ENCODE measurements around the gene ACTL10. TPM values are rescaled to one million over a fixed set of nuclear protein-coding genes. Genes with fewer than 3 reads are reported as not detected.

ACTL10 gene
- total RNA-seq, 1 experiment from 2014 or later, result 3.2 TPM

GRCh38 chr20:33707668-33708067, 40.9 kb downstream of the ACTL10 start:
- H3K27me3 Mint-ChIP-seq (ENCODE audit: insufficient read depth, unreplicated experiment), result no peaks in the 10 kb centered on the region
- H3K27ac Mint-ChIP-seq (ENCODE audit: low read depth, unreplicated experiment), result no peak overlapping the region
- ChIA-PET POLR2A (interaction anchor here (1.1 kb wide), 1 partner anchor 12 kb away, joined by 3 read pairs; the partner anchor contains the start of gene PXMP4), CTCF (no interaction called here)
- peaks cover 17% of the 10 kb centered on the region for H3K4me1 Mint-ChIP-seq (ENCODE audit: insufficient read depth, unreplicated experiment)
- TF ChIP-seq, protein P1, sequence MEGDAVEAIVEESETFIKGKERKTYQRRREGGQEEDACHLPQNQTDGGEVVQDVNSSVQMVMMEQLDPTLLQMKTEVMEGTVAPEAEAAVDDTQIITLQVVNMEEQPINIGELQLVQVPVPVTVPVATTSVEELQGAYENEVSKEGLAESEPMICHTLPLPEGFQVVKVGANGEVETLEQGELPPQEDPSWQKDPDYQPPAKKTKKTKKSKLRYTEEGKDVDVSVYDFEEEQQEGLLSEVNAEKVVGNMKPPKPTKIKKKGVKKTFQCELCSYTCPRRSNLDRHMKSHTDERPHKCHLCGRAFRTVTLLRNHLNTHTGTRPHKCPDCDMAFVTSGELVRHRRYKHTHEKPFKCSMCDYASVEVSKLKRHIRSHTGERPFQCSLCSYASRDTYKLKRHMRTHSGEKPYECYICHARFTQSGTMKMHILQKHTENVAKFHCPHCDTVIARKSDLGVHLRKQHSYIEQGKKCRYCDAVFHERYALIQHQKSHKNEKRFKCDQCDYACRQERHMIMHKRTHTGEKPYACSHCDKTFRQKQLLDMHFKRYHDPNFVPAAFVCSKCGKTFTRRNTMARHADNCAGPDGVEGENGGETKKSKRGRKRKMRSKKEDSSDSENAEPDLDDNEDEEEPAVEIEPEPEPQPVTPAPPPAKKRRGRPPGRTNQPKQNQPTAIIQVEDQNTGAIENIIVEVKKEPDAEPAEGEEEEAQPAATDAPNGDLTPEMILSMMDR (IDR thresholded peaks at IDR 0.05; ENCODE audit: unreplicated experiment), result no peak
- no peaks in the 10 kb centered on the region for H3K9me3 Mint-ChIP-seq (ENCODE audit: unreplicated experiment)
- BruUV-seq (replicated peaks), result no TSS peak
- no peak for DNase-seq (ENCODE audit: unreplicated experiment)
- H3K4me3 Mint-ChIP-seq (ENCODE audit: unreplicated experiment), result no peak overlapping the region
- H3K36me3 Mint-ChIP-seq (ENCODE audit: insufficient read depth, unreplicated experiment), result peaks cover 23% of the 10 kb centered on the region
- intact Hi-C loops (cut with micrococcal nuclease), result no loop called here

- no TSS peak for BruUV-seq (replicated peaks)
- ChIA-PET CTCF (interaction anchor here (0.7 kb wide), 1 partner anchor 32 kb away, joined by 3 read pairs; no protein-coding TSS in a partner anchor), POLR2A (no interaction called here)
- no peaks in the 10 kb centered on the region for H3K27me3 Mint-ChIP-seq (ENCODE audit: insufficient read depth, unreplicated experiment)
- H3K27ac Mint-ChIP-seq (ENCODE audit: low read depth, unreplicated experiment), result no peak overlapping the region
- H3K4me1 Mint-ChIP-seq (ENCODE audit: insufficient read depth, unreplicated experiment), result peaks cover 17% of the 10 kb centered on the region
- no peak overlapping the region for H3K4me3 Mint-ChIP-seq (ENCODE audit: unreplicated experiment)
- TF ChIP-seq, protein P1 (IDR thresholded peaks at IDR 0.05; ENCODE audit: unreplicated experiment), result no peak
- intact Hi-C loops (cut with micrococcal nuclease), result no loop called here
- no peaks in the 10 kb centered on the region for H3K9me3 Mint-ChIP-seq (ENCODE audit: unreplicated experiment)
- peaks cover 31% of the 10 kb centered on the region for H3K36me3 Mint-ChIP-seq (ENCODE audit: insufficient read depth, unreplicated experiment)
- no peak for DNase-seq (ENCODE audit: unreplicated experiment)
Measured at GRCh38 chr20:33709398-33709797, 42.7 kb downstream of the ACTL10 start.

GRCh38 chr20:33709905-33710541, 43.3 kb downstream of the ACTL10 start:
- TF ChIP-seq, protein P1 (IDR thresholded peaks at IDR 0.05; ENCODE audit: unreplicated experiment), result no peak
- CTCF ChIA-PET, result no interaction called here
- BruUV-seq (replicated peaks), result no TSS peak
- Mint-ChIP-seq H3K4me1 (ENCODE audit: insufficient read depth, unreplicated experiment) (peaks cover 17% of the 10 kb centered on the region), H3K27ac (ENCODE audit: low read depth, unreplicated experiment) (no peak overlapping the region), H3K9me3 (ENCODE audit: unreplicated experiment) (no peaks in the 10 kb centered on the region), H3K4me3 (ENCODE audit: unreplicated experiment) (no peak overlapping the region), H3K27me3 (ENCODE audit: insufficient read depth, unreplicated experiment) (no peaks in the 10 kb centered on the region), H3K36me3 (ENCODE audit: insufficient read depth, unreplicated experiment) (peaks cover 24% of the 10 kb centered on the region)
- intact Hi-C loops (cut with micrococcal nuclease), result no loop called here
- POLR2A ChIA-PET, result no interaction called here
- no peak for DNase-seq (ENCODE audit: unreplicated experiment)

DNA sequence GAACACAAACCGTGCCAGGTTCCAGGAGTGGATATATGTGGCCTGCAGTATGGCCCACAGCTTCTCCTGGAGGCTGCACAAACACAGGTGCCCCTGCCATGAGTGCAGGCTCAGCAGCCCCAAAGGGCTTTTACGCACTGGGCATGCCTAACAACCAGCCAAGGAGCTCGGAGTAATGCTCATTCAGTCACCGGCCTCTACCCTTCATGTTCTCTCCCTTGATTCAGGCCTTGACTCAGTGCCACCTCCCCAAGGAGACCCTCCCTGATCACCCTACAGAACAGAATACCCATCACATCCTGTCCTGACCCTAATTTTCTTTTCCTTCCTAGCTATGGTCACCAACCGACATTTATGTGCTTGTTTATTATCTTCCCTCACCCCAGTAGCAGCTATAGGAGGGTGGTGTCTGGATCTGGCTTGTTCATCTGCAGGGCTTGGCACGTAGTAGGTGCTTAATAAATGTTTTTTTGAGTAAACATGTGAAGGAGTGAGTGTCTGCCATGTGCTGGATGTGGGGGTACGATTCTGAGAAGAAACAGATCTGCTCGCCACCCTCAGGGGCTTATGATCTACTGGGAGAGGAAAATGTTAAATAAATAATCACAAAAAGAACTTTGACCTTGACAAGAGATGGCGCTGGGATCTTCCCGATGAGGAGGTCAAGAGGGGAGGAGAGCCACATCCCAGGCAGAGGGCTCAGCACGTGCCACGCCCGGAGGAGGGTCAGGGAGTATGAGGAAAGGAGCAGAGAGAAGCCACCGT, 44.1 kb downstream of the ACTL10 start:
- no TSS peak for BruUV-seq (replicated peaks)
- Mint-ChIP-seq H3K27me3 (ENCODE audit: insufficient read depth, unreplicated experiment) (no peaks in the 10 kb centered on the region), H3K4me3 (ENCODE audit: unreplicated experiment) (peak overlapping the region; percentile 15), H3K9me3 (ENCODE audit: unreplicated experiment) (no peaks in the 10 kb centered on the region), H3K36me3 (ENCODE audit: insufficient read depth, unreplicated experiment) (peaks cover 31% of the 10 kb centered on the region), H3K4me1 (ENCODE audit: insufficient read depth, unreplicated experiment) (peaks cover 17% of the 10 kb centered on the region), H3K27ac (ENCODE audit: low read depth, unreplicated experiment) (no peak overlapping the region)
- intact Hi-C loops (cut with micrococcal nuclease), result no loop called here
- ChIA-PET POLR2A (interaction anchor here (0.5 kb wide), 1 partner anchor 64 kb away, joined by 3 read pairs; no protein-coding TSS in a partner anchor), CTCF (interaction anchor here (0.5 to 0.6 kb wide), 2 partner anchors 47 to 292 kb away, joined by 3 read pairs; no protein-coding TSS in a partner anchor)
- no peak for DNase-seq (ENCODE audit: unreplicated experiment)
- TF ChIP-seq, protein P1 (IDR thresholded peaks at IDR 0.05; ENCODE audit: unreplicated experiment), result no peak
